GM23338 (cell line): Measurements from ENCODE around the gene HSPA1B. TPM values are rescaled to one million over a fixed set of nuclear protein-coding genes. Genes with fewer than 3 reads are reported as not detected.
"Not testable (repeated sequence)": the region's sequence is repeated elsewhere in the genome, so short reads cannot be mapped to it uniquely, and the experiment has no call there.

Experiments
- ATAC-seq: fragments of 200-7000 bp; cut with Tn5 transposase; 3 replicates; pipeline ENCODE4 v1.9.1; 2020
- DNase-seq: peaks from one replicate; pipeline ENCODE4 v3.0.0-alpha.2; 2015; ENCODE audit warnings: low spot score
- H2AFZ ChIP-seq: fragments of 200-600 bp; sonication (generic); 2 replicates; pipeline ENCODE4 v1.8.0; 2016; ENCODE audit warnings: antibody characterized with exemption, mild to moderate bottlenecking, moderate library complexity
- H3F3A ChIP-seq: fragments of 200-600 bp; sonication (generic); replicated peaks from 2 replicates; pipeline ENCODE4 v1.8.0; 2017; ENCODE audit warnings: antibody characterized with exemption, mixed run types, low read depth
- H3K27ac ChIP-seq: fragments of 200-600 bp; sonication (generic); 2 replicates; pipeline ENCODE4 v1.6.1; 2016; ENCODE audit warnings: low read depth
- H3K27me3 ChIP-seq: fragments of 200-600 bp; sonication (generic); 2 replicates; pipeline ENCODE4 v1.8.0; 2016; ENCODE audit warnings: mild to moderate bottlenecking, mixed run types, moderate library complexity; ENCODE audit not compliant: insufficient read depth
- H3K36me3 ChIP-seq: fragments of 200-600 bp; sonication (generic); 2 replicates; pipeline ENCODE4 v1.8.0; 2016; ENCODE audit warnings: mild to moderate bottlenecking; ENCODE audit not compliant: insufficient read depth
- H3K4me1 ChIP-seq: fragments of 200-600 bp; sonication (generic); 2 replicates; pipeline ENCODE4 v1.8.0; 2016; ENCODE audit warnings: mild to moderate bottlenecking, moderate library complexity; ENCODE audit not compliant: insufficient read depth
- H3K4me2 ChIP-seq: fragments of 200-600 bp; sonication (generic); 2 replicates; pipeline ENCODE4 v1.7.1; 2017; ENCODE audit warnings: mixed run types
- H3K4me3 ChIP-seq: fragments of 200-600 bp; sonication (generic); 2 replicates; pipeline ENCODE4 v1.6.1; 2016; ENCODE audit warnings: mixed run types
- H3K79me2 ChIP-seq: fragments of 200-600 bp; sonication (generic); replicated peaks from 2 replicates; pipeline ENCODE4 v1.8.0; 2017; ENCODE audit warnings: mild to moderate bottlenecking; ENCODE audit not compliant: insufficient read depth
- H3K9me2 ChIP-seq: fragments of 200-600 bp; sonication (generic); 2 replicates; pipeline ENCODE4 v1.8.0; 2017; ENCODE audit not compliant: insufficient read depth
- H4K20me1 ChIP-seq: fragments of 200-600 bp; sonication (generic); replicated peaks from 2 replicates; pipeline ENCODE4 v1.8.0; 2017; ENCODE audit warnings: mild to moderate bottlenecking; ENCODE audit not compliant: insufficient read depth
- H3K27ac Mint-ChIP-seq: 2 replicates; pipeline ENCODE4 v1.8.0; 2020; ENCODE audit warnings: inconsistent platforms, mild to moderate bottlenecking, moderate library complexity, mixed read lengths
- H3K27me3 Mint-ChIP-seq: 3 replicates; pipeline ENCODE4 v1.8.0; 2022; ENCODE audit warnings: low read depth, mild to moderate bottlenecking, moderate library complexity, mixed read lengths, inconsistent platforms; ENCODE audit not compliant: insufficient read depth, poor library complexity
- H3K36me3 Mint-ChIP-seq: 3 replicates; pipeline ENCODE4 v1.8.0; 2021; ENCODE audit warnings: low read depth, mild to moderate bottlenecking, inconsistent platforms, moderate library complexity, mixed read lengths
- H3K4me1 Mint-ChIP-seq: 3 replicates; pipeline ENCODE4 v1.8.0; 2020; ENCODE audit warnings: mild to moderate bottlenecking, inconsistent platforms, mixed read lengths
- H3K4me3 Mint-ChIP-seq: 3 replicates; pipeline ENCODE4 v1.8.0; 2021; ENCODE audit warnings: moderate library complexity, mild to moderate bottlenecking, inconsistent platforms, mixed read lengths
- H3K9me3 Mint-ChIP-seq: 3 replicates; pipeline ENCODE4 v1.8.0; 2020; ENCODE audit warnings: moderate library complexity, mild to moderate bottlenecking, inconsistent platforms, mixed read lengths
- CREB1 ChIP-seq: fragments of 250-450 bp; sonication (Bioruptor Pico); IDR thresholded peaks from 2 replicates; pipeline ENCODE4 v1.5.0; 2020; ENCODE audit warnings: low read depth, mild to moderate bottlenecking, moderate library complexity
- EZH2phosphoT487 ChIP-seq: fragments of 200-600 bp; sonication (generic); IDR thresholded peaks from one replicate; pipeline ENCODE4 v1.8.1; 2018; ENCODE audit warnings: antibody characterized with exemption; ENCODE audit not compliant: unreplicated experiment
- STAT1 ChIP-seq: IDR thresholded peaks from one replicate; pipeline ENCODE4 v1.6.1; 2016; ENCODE audit warnings: antibody characterized with exemption; ENCODE audit not compliant: unreplicated experiment
- ZNF114 ChIP-seq: fragments of 250-450 bp; sonication (Bioruptor Pico); IDR thresholded peaks from 2 replicates; pipeline ENCODE4 v1.5.0; 2020; ENCODE audit warnings: mild to moderate bottlenecking, moderate library complexity
- polyA plus RNA-seq: library from polyadenylated mRNA; unstranded; fragments of >200 nt; fragmentation: Nextera tagmentation; extraction: Ambion mirVana; gene quantifications from 2 replicates; pipeline ENCODE4 v1.2.1, GENCODE V29; 2016
- total RNA-seq: library from RNA; depleted of rRNA; stranded (reverse); fragments of >200 nt; shearing (Covaris generic); gene quantifications from 2 replicates; pipeline ENCODE4 v1.2.3, GENCODE V29; 2014
- TF ChIP-seq, protein P1 (sequence below): IDR thresholded peaks from 2 replicates; pipeline ENCODE4 v1.6.1; 2016; ENCODE audit warnings: antibody characterized with exemption
- TF ChIP-seq, protein P2 (sequence below), 2 experiments: fragments of 200-600 bp in 1 of 2; sonication (generic) in 1 of 2; conservative IDR thresholded peaks; 2 replicates each; pipeline versions ENCODE4 v1.5.1 to v1.6.1; 2016 to 2017; ENCODE audit warnings: antibody characterized with exemption in 2 of 2, low read depth in 2 of 2, mild to moderate bottlenecking in 2 of 2, moderate library complexity in 1 of 2

Gene HSPA1B
- total and polyA plus RNA-seq, 2 experiments from 2014 or later, result 31.7 to 113 TPM

DNA sequence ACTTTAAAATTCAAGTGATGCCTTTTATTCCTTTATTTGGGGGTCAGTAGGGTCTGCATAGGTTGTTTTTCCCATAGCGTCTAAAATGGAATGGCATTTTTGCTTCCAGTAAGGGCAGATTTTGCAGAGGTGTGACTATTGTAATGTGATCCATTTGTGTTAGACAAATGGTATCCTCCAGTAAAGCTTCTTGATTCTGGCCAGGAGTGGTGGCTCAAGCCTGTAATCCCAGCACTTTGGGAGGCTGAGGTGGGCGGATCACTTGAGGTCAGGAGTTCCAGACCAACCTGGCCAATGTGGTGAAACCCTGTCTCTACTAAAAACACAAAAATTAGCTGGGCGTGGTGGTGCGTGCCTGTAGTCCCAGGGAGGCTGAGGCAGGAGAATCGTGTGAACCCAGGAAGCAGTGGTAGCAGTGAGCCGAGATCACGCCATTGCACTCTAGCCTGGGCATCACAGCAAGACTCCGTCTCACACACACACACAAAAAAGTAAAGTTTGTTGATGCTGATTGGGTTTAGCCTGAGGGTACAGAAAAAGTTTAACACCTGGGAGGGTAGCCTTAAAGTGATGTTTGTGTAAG, 9.5 kb upstream of the HSPA1B start:
- not testable (repeated sequence) for H3K36me3 ChIP-seq, H3K9me3 Mint-ChIP-seq, H3K27ac ChIP-seq, H3K27ac Mint-ChIP-seq, H3K9me2 ChIP-seq, DNase-seq, H3K27me3 ChIP-seq, ATAC-seq, H4K20me1 ChIP-seq, H3K36me3 Mint-ChIP-seq, H2AFZ ChIP-seq
- H3K27me3 Mint-ChIP-seq, result peaks cover 33% of the 10 kb centered on the region
- Histone ChIP-seq H3K4me1 (peaks cover 39% of the 10 kb centered on the region), H3K79me2 (peaks cover 19% of the 10 kb centered on the region), H3K4me3 (peak overlapping the region; percentile 47), H3K4me2 (peak overlapping the region; percentile 74), H3F3A (peaks cover 18% of the 10 kb centered on the region)
- peak overlapping the region; percentile 65 for H3K4me3 Mint-ChIP-seq
- peaks cover 31% of the 10 kb centered on the region for H3K4me1 Mint-ChIP-seq

- H3K27ac ChIP-seq, result no peak overlapping the region
- no peak overlapping the region for H2AFZ ChIP-seq
- peaks cover 9% of the 10 kb centered on the region; the same call in 1 of the 2 replicates for H4K20me1 ChIP-seq
- peaks cover 10% of the 10 kb centered on the region; the same call in 2 of the 3 replicates for H3K9me3 Mint-ChIP-seq
- peaks cover 19% of the 10 kb centered on the region for H3K79me2 ChIP-seq
- H3K36me3 ChIP-seq, result no peaks in the 10 kb centered on the region
- no peak for TF ChIP-seq CREB1 (CRISPR knock-in tag)
- TF ChIP-seq, protein P1, sequence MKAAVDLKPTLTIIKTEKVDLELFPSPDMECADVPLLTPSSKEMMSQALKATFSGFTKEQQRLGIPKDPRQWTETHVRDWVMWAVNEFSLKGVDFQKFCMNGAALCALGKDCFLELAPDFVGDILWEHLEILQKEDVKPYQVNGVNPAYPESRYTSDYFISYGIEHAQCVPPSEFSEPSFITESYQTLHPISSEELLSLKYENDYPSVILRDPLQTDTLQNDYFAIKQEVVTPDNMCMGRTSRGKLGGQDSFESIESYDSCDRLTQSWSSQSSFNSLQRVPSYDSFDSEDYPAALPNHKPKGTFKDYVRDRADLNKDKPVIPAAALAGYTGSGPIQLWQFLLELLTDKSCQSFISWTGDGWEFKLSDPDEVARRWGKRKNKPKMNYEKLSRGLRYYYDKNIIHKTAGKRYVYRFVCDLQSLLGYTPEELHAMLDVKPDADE, result no peak
- TF ChIP-seq, protein P2, sequence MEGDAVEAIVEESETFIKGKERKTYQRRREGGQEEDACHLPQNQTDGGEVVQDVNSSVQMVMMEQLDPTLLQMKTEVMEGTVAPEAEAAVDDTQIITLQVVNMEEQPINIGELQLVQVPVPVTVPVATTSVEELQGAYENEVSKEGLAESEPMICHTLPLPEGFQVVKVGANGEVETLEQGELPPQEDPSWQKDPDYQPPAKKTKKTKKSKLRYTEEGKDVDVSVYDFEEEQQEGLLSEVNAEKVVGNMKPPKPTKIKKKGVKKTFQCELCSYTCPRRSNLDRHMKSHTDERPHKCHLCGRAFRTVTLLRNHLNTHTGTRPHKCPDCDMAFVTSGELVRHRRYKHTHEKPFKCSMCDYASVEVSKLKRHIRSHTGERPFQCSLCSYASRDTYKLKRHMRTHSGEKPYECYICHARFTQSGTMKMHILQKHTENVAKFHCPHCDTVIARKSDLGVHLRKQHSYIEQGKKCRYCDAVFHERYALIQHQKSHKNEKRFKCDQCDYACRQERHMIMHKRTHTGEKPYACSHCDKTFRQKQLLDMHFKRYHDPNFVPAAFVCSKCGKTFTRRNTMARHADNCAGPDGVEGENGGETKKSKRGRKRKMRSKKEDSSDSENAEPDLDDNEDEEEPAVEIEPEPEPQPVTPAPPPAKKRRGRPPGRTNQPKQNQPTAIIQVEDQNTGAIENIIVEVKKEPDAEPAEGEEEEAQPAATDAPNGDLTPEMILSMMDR (conservative IDR thresholded peaks at IDR 0.05; ENCODE audit: low read depth in 2 of 2), result no peak
- TF ChIP-seq STAT1, result no peak
- no peak for TF ChIP-seq ZNF114 (CRISPR knock-in tag)
- TF ChIP-seq EZH2phosphoT487, result no peak
- H3K4me3 ChIP-seq, result no peak overlapping the region
- peaks cover 37% of the 10 kb centered on the region for H3K4me1 Mint-ChIP-seq
- no peak overlapping the region; the same call in 2 of the 3 replicates for H3K4me3 Mint-ChIP-seq
- peaks cover 47% of the 10 kb centered on the region for H3K4me1 ChIP-seq
- ATAC-seq (no peak), DNase-seq (no peak)
- peaks cover 24% of the 10 kb centered on the region for H3K27me3 Mint-ChIP-seq
- peaks cover 9% of the 10 kb centered on the region; the same call in 2 of the 3 replicates for H3K36me3 Mint-ChIP-seq
- no peaks in the 10 kb centered on the region for H3K27me3 ChIP-seq
- H3F3A ChIP-seq, result peaks cover 13% of the 10 kb centered on the region
- no peaks in the 10 kb centered on the region for H3K9me2 ChIP-seq
- no peak overlapping the region for H3K27ac Mint-ChIP-seq
- no peak overlapping the region for H3K4me2 ChIP-seq
Measured at GRCh38 chr6:31819871-31820299, 7.7 kb upstream of the HSPA1B start.

DNA sequence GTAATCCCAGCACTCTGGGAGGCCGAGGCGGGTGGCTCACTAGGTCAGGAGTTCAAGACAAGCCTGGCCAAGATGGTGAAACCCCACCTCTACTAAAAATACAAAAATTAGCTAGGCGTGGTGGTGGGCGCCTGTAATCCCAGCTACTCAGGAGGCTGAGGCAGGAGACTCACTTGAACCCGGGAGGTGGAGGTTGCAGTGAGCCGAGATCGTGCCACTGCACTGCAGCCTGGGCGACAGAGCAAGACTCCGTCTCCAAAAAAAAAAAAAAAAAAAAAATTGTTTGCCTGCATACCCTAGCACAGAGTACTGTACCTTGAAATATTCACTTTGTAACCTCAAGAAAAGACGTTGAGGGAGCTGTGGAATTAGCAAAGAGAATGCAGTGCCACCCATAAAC, 7.1 kb upstream of the HSPA1B start:
- not testable (repeated sequence) for H4K20me1 ChIP-seq
- peaks cover 42% of the 10 kb centered on the region for H3K4me1 Mint-ChIP-seq
- H3K4me3 Mint-ChIP-seq, result peak overlapping the region; percentile 84; the same call in 1 of the 3 replicates

More for the DNA sequence above, 7.1 kb upstream of the HSPA1B start:
- H3K27ac Mint-ChIP-seq, ATAC-seq, H3K27ac ChIP-seq, H3K9me3 Mint-ChIP-seq, H3K4me3 ChIP-seq, H2AFZ ChIP-seq, H3K27me3 ChIP-seq, DNase-seq, H3K36me3 ChIP-seq, H3K36me3 Mint-ChIP-seq, H3K9me2 ChIP-seq: not testable (repeated sequence)
- Histone ChIP-seq H3K4me2 (peak overlapping the region; percentile 88; the same call in 1 of the 2 replicates), H3K79me2 (peaks cover 19% of the 10 kb centered on the region), H3F3A (peaks cover 13% of the 10 kb centered on the region), H3K4me1 (peaks cover 52% of the 10 kb centered on the region)
- H3K27me3 Mint-ChIP-seq, result peaks cover 21% of the 10 kb centered on the region
